Measurements from ENCODE around the gene SART1.
"Not testable (repeated sequence)": the region's sequence is repeated elsewhere in the genome, so short reads cannot be mapped to it uniquely, and the experiment has no call there.

SART1 gene

DNA sequence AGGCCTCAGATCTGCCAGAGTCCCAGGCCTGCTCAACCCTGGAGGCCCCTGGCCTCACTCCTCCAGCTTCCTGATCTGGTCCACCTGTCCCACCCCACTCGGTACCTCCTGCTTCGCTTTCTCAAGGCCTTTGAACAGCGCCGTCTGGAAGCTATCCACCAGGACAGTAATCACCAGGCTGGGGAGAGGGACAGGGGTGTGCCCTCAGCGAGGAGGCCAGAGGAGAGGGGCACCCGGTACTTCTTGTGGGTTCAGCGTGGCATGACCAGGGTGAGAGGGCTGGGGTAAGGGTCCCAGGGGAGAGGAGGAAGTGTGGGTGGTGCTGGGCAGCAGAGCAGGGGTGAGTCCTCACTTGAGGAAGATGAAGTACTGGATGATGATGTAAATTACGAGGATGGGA is 58.7 kb downstream of the SART1 start:
- no peak for DNase-seq

DNA sequence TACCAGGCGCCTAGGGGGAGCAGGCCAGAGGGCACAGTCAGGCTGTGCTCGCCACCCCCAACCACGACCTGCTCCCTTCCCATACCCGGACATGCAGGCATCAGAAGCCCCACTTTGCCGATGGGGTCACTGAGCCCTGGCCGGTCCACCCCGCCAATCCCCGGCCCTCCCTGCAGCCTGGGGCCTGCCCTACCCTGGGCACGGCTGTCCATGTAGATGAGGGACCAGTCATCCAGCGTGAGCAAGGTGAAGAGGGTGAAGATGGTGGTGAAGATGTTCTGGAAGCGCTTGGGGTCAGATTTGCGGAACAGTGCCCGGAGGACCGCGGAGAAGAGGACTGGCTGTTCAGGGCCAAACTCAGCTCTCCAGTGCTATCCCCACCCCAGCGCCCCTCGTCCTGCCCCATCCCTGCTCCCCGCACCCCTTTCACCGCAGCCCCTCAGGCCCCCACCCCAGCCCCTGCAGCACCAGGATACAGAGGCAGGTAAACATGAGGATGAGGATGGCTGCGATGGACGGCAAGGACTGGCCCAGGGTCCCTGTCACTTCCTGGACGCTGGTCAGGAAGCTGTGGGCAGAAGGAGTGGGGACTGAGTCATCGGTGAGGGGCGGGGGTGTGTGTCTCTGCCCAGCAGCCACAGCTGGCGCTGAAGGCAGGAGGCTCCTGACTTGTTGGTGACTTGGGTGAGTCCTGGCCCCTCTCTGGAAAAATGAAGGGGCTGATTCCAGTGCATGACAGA is 59.3 kb downstream of the SART1 start:
- no peak for DNase-seq

DNA sequence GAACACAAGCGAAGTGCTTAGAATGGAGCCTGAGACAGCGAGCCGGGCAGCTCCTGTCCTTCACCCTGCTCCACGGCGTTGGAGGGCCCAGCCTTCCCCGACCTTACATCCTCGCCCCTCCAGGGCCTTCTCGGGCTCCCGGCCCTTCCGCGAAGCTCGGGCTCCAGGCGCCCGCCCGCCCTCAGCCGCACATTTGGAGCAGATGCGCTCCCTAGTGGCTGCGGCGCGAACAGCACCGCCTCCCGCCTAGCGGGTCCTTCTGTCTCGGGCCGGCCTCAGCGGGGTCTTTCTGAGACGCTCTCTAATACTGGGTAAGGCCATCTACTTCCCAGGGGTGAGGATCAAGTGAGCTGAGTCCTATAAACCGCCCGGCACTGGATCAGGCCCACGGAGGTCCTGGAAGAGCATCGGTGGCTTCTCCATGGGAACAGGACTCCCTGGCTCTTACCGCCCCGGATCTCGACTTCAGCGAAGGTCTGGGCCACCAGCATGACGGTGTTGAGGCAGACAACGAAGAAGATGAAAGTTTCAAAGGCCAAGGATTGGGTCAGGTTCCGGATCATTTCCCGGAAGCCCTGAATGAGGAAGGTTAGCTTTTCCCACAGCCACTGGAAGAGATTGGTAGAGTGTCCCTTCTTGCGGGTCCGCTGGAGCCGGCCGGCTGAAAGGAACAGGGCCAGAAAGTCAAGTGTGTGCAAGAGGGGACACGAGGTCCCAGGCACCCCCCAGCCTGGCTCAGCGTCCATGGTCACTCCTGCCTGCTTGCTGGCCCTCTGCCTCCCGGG is 61.1 kb downstream of the SART1 start:
- DNase-seq = no peak

DNA sequence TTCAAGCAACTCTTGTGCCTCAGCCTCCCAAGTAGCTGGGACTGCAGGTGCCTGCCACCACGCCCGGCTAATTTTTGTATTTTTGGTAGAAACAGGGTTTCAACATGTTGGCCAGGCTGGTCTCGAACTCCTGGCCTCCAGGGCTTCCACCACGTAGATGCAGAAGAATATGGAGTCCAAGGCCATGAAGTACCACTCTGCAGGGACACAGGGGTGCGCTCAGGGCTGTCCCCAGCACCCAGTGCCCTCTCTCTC is 61.6 kb downstream of the SART1 start:
- not testable (repeated sequence) for DNase-seq

DNA sequence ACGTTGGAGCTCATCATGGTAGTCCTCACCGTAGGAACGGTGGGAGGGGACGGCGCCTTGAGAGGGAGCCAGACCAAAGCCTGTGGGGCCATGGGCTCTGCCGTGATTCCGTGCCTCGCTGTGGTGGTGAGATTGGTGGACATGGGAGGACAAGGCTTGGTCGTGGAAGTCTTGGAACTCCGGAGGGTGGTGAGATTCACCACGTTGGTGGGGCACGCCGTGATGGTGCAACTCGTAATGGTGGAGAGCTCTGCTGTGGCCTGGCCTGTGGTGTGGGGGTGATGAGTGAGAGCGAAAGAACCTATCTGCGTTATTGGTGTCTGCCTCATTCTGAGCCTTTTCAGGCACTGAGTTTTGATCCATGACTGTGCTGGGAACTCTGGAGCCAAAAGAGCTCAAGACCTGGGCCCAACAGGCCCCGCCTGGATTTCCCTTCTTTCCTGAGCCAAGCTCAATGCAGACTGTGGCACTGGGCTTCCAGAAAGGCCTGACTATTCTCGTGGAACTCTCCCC is 64.5 kb downstream of the SART1 start, which contains the start of gene CATSPER1:
Gene CATSPER1 (minus strand): TSS at position 463 of the 513 bp plus-strand sequence. CDS start 100 bp downstream, at position 363.
- no peak for DNase-seq

Data from NCI-H1417 treated with DMSO at 0.1 percent for 48 hours (cell line).